IPS-18a (cell line): ENCODE results near the gene FSHR.

ENCODE experiments used
- H3K27ac ChIP-seq: one replicate; pipeline ENCODE4 v1.5.1; 2013; ENCODE audit warnings: low read length
- H3K27me3 ChIP-seq: one replicate; pipeline ENCODE4 v1.6.1; 2013; ENCODE audit warnings: mild to moderate bottlenecking, low read length; ENCODE audit not compliant: control insufficient read depth, insufficient read depth
- H3K36me3 ChIP-seq: one replicate; pipeline ENCODE4 v1.6.1; 2013; ENCODE audit warnings: low read depth, low read length; ENCODE audit not compliant: control insufficient read depth
- H3K4me1 ChIP-seq: one replicate; pipeline ENCODE4 v1.6.1; 2013; ENCODE audit warnings: low read depth, low read length; ENCODE audit not compliant: control insufficient read depth
- H3K4me3 ChIP-seq: one replicate; pipeline ENCODE4 v1.5.1; 2013; ENCODE audit warnings: low read length
- H3K9ac ChIP-seq: one replicate; pipeline ENCODE4 v1.6.1; 2013; ENCODE audit warnings: mild to moderate bottlenecking, low read length, moderate library complexity
- H3K9me3 ChIP-seq: one replicate; pipeline ENCODE4 v1.6.1; 2013; ENCODE audit warnings: low read depth, low read length; ENCODE audit not compliant: control insufficient read depth

The FSHR gene

DNA sequence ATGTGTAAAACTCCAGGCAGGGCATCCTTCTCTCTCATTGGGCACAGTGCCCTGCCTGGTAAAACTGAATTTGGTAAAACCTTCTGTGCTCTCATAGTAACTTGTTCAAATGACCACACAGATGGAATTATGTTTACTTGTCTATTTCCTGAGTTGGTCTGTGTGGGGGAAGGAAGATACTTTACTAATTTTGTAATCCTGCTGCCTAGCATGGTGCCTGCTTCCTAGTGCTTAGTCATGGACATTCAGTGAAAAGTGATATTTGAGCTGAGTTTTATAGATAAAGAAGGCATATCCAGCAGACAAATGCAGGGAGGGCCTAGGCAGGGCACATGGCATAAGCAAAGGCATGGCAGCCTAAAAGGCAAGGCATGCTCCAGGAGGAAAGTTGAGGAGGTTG lies 199.4 kb downstream of the FSHR start:
- Histone ChIP-seq H3K36me3 (no peaks in the 10 kb centered on the region), H3K27me3 (no peaks in the 10 kb centered on the region), H3K9ac (no peak overlapping the region), H3K4me1 (no peaks in the 10 kb centered on the region), H3K9me3 (no peaks in the 10 kb centered on the region), H3K4me3 (no peak overlapping the region), H3K27ac (no peak overlapping the region)

DNA sequence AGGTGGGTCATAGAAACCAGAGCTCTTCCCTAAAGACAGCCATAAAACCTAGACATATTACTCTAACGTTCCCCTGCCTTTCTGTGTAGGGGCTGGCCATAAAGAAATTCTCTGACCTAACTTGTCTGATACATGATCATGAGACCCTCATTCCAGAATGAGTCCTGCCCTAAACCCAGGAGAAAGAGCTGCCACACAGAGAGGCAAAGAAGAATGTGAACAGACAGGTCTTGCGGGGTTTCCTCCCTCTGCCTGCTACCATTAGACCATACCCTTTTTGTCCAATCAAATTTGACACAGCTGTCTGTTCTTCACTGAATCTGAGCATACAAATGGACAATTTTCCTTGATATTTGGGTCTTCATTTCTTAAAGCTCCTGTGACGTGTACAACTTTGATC lies 200.0 kb downstream of the FSHR start:
- no peaks in the 10 kb centered on the region for H3K27me3 ChIP-seq
- no peaks in the 10 kb centered on the region for H3K36me3 ChIP-seq
- H3K4me3 ChIP-seq: no peak overlapping the region
- no peak overlapping the region for H3K9ac ChIP-seq
- H3K27ac ChIP-seq: no peak overlapping the region
- H3K4me1 ChIP-seq: no peaks in the 10 kb centered on the region
- H3K9me3 ChIP-seq: no peaks in the 10 kb centered on the region

DNA sequence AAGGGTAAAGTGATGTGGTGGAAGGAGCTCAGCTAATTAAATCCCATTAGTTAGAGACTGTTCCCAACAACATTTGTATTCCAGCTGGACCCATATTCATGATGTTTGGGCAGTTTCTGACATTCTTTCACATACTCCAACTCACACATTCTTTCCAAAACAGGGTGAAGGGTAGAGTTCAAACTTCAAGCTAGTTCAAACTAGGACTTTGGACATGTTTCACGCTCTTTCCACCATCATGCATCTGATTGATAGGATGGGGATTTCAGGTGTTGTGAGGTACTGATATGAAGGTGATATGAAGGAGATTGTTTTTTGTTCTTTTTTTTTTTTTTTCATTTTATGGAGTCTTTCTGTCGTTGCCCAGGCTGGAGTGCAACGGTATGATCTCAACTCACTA lies 201.7 kb downstream of the FSHR start:
- no peak overlapping the region for H3K4me3 ChIP-seq
- H3K4me1 ChIP-seq: no peaks in the 10 kb centered on the region
- no peaks in the 10 kb centered on the region for H3K36me3 ChIP-seq
- H3K27me3 ChIP-seq: no peaks in the 10 kb centered on the region
- H3K27ac ChIP-seq: no peak overlapping the region
- H3K9me3 ChIP-seq: no peaks in the 10 kb centered on the region
- no peak overlapping the region for H3K9ac ChIP-seq

DNA sequence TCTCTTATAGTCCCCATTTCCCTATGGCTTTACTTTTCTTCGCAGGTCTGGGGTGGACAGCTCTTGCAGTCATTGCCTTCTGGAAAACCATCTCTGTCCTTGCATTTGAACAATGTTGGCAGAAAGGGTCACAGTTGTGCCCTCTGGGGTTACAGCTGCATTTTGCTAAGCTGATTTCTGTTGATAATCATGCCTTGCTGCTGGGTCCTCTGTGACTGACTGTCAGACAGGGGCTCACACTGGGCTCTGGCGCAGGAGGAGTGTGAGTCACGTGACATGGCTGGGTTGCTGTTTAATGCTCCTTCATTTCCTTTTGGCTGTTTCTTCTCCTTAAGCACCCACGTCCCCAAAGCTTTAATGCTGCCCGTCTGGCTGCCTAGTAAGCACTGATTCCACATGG lies 202.2 kb downstream of the FSHR start:
- H3K27me3 ChIP-seq: no peaks in the 10 kb centered on the region
- H3K36me3 ChIP-seq: no peaks in the 10 kb centered on the region
- H3K9me3 ChIP-seq: no peaks in the 10 kb centered on the region

DNA sequence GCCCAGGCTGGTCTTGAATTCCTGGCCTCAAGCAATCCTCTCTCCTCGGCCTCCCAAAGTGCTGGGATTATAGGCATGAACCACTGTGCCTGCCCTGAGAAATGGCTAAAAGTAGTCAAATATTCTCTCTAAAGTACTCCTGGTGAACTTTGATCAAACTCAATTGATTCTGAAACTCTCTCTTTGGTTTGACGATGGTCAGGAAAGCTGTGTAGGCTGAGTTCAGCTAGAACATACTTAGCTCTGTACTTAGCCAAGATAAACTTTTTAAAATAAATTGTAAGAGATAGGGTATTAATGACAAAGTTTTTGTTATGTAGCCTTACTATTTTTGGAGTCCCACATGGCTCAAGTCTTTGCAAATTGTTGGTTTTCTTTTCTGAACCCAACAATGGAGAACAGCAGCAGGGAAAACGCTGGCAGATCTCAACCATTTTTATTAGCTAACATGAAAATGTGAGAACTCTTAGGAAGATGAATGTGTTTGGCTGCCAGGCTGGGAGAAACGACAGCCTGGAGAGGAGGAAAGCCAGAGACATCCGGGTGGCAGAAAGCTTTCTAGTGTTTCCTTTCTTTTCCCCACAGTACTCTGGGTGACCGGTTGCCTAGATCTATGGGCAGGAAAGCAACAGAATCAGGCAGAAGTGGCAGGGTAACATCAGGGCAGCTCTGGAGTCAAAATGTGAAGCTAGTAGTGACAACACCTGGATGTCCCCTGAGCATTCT lies 205.8 kb downstream of the FSHR start:
- Histone ChIP-seq H3K36me3 (no peaks in the 10 kb centered on the region), H3K4me3 (no peak overlapping the region), H3K27ac (no peak overlapping the region), H3K27me3 (no peaks in the 10 kb centered on the region), H3K4me1 (no peaks in the 10 kb centered on the region), H3K9me3 (no peaks in the 10 kb centered on the region), H3K9ac (no peak overlapping the region)

More for the DNA sequence above, 202.2 kb downstream of the FSHR start:
- Histone ChIP-seq H3K4me1 (no peaks in the 10 kb centered on the region), H3K27ac (no peak overlapping the region), H3K9ac (no peak overlapping the region), H3K4me3 (no peak overlapping the region)

DNA sequence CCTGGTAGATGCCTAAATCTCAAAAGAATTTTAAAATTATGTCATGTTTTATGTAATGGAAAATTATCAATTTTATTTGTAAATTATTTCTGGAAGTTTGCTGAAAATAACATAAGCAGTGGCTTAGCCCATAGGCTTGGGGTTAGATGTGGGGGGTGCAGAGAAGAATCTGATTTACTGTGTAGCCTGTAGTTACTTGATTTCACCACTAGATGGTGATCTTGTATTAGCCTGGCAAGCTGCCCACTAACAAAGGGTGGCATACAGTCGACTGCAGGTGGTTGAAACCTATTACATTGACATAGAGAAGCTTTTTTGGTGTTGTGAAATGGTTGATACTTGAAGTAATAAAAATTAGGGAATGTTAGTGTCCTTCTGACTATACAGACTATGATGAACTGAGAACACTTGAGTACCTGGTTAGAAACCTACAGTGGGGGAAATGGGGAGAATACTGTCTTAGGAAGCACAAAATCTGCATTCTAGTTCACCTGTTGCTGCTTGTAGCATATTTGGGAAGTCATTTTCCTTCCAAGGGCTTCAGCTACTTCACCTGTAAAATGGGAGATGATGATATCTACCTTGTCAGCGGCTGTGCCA lies 207.8 kb downstream of the FSHR start:
- Histone ChIP-seq H3K9ac (no peak overlapping the region), H3K27ac (no peak overlapping the region), H3K27me3 (no peaks in the 10 kb centered on the region), H3K36me3 (no peaks in the 10 kb centered on the region), H3K9me3 (no peaks in the 10 kb centered on the region), H3K4me3 (no peak overlapping the region), H3K4me1 (peaks cover under 1% of the 10 kb centered on the region)

DNA sequence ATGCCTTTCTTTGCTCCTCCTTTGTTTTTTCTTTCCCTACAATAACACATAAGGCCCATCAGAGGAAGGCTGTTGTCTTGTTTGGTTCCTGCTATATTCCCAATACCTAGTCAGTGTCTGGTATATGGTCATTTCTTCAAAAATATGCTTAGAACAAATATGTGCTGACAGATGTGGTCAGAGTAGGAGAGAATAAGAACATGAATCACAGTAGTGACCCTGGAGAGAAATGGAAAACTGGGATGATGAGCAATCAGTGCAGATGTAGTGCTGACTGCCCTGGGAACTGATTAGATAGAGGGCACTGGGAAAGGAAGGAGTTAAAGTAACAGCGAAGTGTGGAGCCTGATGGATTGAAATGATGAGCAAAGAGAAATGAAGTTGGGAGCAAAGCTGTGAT lies 209.4 kb downstream of the FSHR start:
- no peaks in the 10 kb centered on the region for H3K9me3 ChIP-seq

DNA sequence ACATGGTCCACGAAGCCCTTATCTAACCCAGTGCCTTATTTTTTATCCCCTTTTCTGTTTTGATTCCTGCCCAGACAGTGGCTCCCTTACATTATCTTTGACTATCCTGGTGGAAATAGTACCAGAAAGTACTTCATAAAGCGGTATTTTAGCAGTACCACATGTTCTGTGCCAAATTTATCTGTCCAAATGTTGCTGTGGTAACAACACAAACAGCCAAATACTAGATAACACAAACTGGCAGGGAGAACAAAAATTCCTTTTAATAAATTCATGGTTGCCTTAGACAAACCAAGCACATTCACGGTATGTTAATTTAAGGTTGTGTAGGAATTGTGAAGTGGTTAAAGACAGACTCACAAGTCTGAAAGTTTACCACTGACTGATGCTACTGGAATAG lies 210.9 kb downstream of the FSHR start:
- Histone ChIP-seq H3K27ac (no peak overlapping the region), H3K4me1 (peaks cover 5% of the 10 kb centered on the region), H3K9me3 (no peaks in the 10 kb centered on the region), H3K4me3 (no peak overlapping the region), H3K27me3 (no peaks in the 10 kb centered on the region), H3K9ac (no peak overlapping the region), H3K36me3 (no peaks in the 10 kb centered on the region)

More for the DNA sequence above, 209.4 kb downstream of the FSHR start:
- H3K4me3 ChIP-seq: no peak overlapping the region
- H3K27ac ChIP-seq: no peak overlapping the region
- no peaks in the 10 kb centered on the region for H3K27me3 ChIP-seq
- no peaks in the 10 kb centered on the region for H3K36me3 ChIP-seq
- H3K4me1 ChIP-seq: peaks cover 5% of the 10 kb centered on the region
- H3K9ac ChIP-seq: no peak overlapping the region

DNA sequence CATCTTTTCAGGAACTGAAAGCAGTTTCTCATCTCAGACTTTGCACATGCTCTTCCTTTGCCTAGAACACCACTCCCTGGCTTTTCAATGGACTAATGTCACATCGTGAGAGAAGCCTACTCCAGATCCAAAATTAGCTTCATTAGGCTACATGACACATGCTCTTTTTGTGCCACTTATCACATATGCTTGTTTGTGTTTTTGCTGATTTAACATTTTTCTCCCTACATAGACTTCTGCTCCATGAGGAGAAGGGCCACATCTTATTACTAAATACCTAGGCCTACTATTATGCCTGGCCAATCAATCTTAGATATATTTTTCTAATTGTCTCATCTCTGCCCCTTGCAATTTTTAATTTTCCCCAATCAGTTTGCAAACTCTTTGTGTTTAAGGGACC lies 212.4 kb downstream of the FSHR start:
- no peaks in the 10 kb centered on the region for H3K27me3 ChIP-seq
- H3K9me3 ChIP-seq: no peaks in the 10 kb centered on the region
- H3K27ac ChIP-seq: no peak overlapping the region
- peaks cover 5% of the 10 kb centered on the region for H3K4me1 ChIP-seq
- no peaks in the 10 kb centered on the region for H3K36me3 ChIP-seq
- H3K9ac ChIP-seq: no peak overlapping the region
- no peak overlapping the region for H3K4me3 ChIP-seq

DNA sequence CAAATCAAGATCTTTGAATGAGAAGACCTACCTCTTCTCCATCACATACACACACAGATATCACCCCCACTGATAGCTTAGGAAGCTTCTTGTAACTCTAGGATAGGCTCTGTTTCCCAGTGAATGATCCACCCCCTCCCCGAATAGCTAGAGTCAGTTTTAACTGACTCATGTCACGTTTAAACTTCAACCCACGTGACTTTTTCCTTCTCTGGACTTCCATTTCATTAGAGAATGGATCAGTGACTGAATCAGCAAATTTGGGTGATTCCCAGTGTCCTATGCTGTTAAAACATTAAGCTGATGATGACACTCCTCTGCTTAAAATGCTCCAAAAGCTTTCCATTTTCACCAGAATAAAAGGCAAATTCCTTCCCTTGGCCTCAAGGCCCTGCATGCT lies 212.9 kb downstream of the FSHR start:
- Histone ChIP-seq H3K36me3 (no peaks in the 10 kb centered on the region), H3K27me3 (no peaks in the 10 kb centered on the region), H3K9ac (no peak overlapping the region), H3K4me1 (peaks cover 5% of the 10 kb centered on the region), H3K27ac (no peak overlapping the region), H3K4me3 (no peak overlapping the region), H3K9me3 (no peaks in the 10 kb centered on the region)

DNA sequence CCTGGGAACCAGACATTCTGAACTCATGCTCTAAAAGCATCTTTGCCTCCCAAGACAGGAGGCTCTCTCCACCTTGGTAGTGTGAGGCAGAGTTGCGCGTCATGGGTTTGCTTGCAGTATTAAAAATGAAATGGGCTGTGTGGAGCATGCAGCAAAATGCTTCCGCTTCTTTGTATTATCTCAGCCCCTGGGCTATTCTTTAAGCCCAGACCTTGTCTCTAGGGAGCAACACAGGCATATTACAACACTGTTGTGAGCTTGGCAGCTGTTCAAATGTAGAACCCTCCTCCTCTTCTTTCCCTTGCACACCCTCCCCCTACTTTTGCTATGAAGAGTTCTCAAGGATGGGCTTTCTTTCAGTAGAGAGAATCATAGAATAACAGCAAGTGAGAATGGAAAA lies 213.7 kb downstream of the FSHR start:
- no peak overlapping the region for H3K27ac ChIP-seq
- H3K36me3 ChIP-seq: no peaks in the 10 kb centered on the region
- peaks cover 5% of the 10 kb centered on the region for H3K4me1 ChIP-seq
- no peaks in the 10 kb centered on the region for H3K27me3 ChIP-seq
- no peak overlapping the region for H3K4me3 ChIP-seq
- H3K9ac ChIP-seq: no peak overlapping the region
- no peaks in the 10 kb centered on the region for H3K9me3 ChIP-seq

DNA sequence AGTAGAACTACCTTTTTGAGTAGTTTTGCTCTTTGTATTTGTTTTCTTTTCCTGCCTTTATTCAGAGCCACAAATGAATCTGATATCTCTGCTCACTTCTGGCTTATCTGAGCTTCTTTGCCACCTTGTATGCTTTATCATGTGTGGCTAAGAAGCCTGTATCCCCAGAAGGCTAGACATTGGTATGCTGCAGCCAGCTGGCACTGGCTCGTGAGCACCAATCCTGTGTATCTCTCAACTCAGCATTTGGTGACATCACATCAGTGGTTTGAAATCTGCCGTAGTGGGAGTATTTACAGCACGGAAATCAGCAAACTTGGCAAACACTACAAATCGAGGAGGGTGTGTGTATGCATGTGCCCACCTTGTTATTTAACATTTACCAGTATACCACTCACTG lies 215.1 kb downstream of the FSHR start:
- Histone ChIP-seq H3K27me3 (no peaks in the 10 kb centered on the region), H3K9ac (no peak overlapping the region), H3K36me3 (no peaks in the 10 kb centered on the region), H3K4me1 (peaks cover 5% of the 10 kb centered on the region), H3K27ac (no peak overlapping the region), H3K9me3 (no peaks in the 10 kb centered on the region), H3K4me3 (no peak overlapping the region)
